Transverse colon (tissue), 4 donors: ENCODE results near the gene SARS1. TPM values are rescaled to one million over a fixed set of nuclear protein-coding genes. Genes with fewer than 3 reads are reported as not detected.

Experiments used
- DNase-seq: peaks from one replicate; pipeline ENCODE4 v3.0.0-alpha.2; 2019
- H3K27ac ChIP-seq, 4 donors: fragments of 200-600 bp; sonication (generic); 2 replicates each; pipeline ENCODE4 v1.5.1; 2016 to 2018; ENCODE audit warnings: inconsistent platforms in 4 of 4
- H3K27me3 ChIP-seq: fragments of 200-600 bp; sonication (generic); 2 replicates; pipeline ENCODE4 v1.5.1; 2017; ENCODE audit warnings: inconsistent platforms
- H3K36me3 ChIP-seq, 4 donors: fragments of 200-600 bp; sonication (generic); 2 replicates each; pipeline ENCODE4 v1.5.1; 2017 to 2019; ENCODE audit warnings: inconsistent platforms in 4 of 4
- H3K4me1 ChIP-seq, 4 donors: fragments of 200-600 bp; sonication (generic); 2 replicates each; pipeline ENCODE4 v1.5.1; 2017 to 2020; ENCODE audit warnings: inconsistent platforms in 4 of 4
- H3K4me3 ChIP-seq, 4 donors: fragments of 200-600 bp; sonication (generic); 1 replicate in 1 of 4; 2 replicates in 3 of 4; pipeline versions ENCODE4 v1.5.1 to v1.6.1; 2017 to 2019; ENCODE audit warnings: inconsistent platforms in 4 of 4
- H3K9me3 ChIP-seq, 2 donors: fragments of 200-600 bp; sonication (generic); 2 replicates each; pipeline ENCODE4 v1.5.1; 2017 to 2019; ENCODE audit warnings: inconsistent platforms in 2 of 2
- CTCF ChIP-seq, 5 experiments: fragments of 200-600 bp in 3 of 5; fragments of 450-650 bp in 2 of 5; sonication (generic) in 3 of 5; IDR thresholded peaks; 1 replicate in 2 of 5; 2 replicates in 3 of 5; pipeline ENCODE4 v1.5.1; 2016 to 2017; ENCODE audit warnings: antibody characterized with exemption in 5 of 5, inconsistent platforms in 3 of 5, mild to moderate bottlenecking in 2 of 5, moderate library complexity in 1 of 5
- EP300 ChIP-seq: sonication (generic); formaldehyde crosslinking; IDR thresholded peaks from one replicate; pipeline ENCODE4 v1.6.1; 2017; ENCODE audit warnings: antibody characterized with exemption, low read depth
- POLR2A ChIP-seq: fragments of 450-650 bp; IDR thresholded peaks from one replicate; pipeline ENCODE4 v1.6.1; 2016; ENCODE audit warnings: antibody characterized with exemption, mild to moderate bottlenecking, moderate library complexity
- POLR2AphosphoS5 ChIP-seq, 3 donors: sonication (generic); formaldehyde crosslinking; IDR thresholded peaks; one replicate each; pipeline ENCODE4 v1.6.1; 2016; ENCODE audit warnings: antibody characterized with exemption in 3 of 3
- WGBS, 2 donors: methylation state at CpG; one replicate each; pipeline ENCODE4 v1.1.5; 2018; ENCODE audit warnings: low coverage in 1 of 2; 5-methylcytosine and 5-hydroxymethylcytosine counted together
- in situ Hi-C, 4 donors: fragments of 200-750 bp; cut with MboI; loops; one replicate each; pipeline versions ENCODE4 v1.15.0 to v1.15.1; 2017; ENCODE audit warnings: low sequenced_read_pairs in 3 of 4, low pct_ligation_motif_present in 1 of 4, low pct_unique_long_range_greater_than_20kb in 1 of 4
- intact Hi-C: fragments of 100-400 bp; cut with DNase I; formaldehyde crosslinking; loops from one replicate; pipeline ENCODE4 v1.15.1; 2023; ENCODE audit warnings: low total_unique reads
- total RNA-seq, 4 donors: library from RNA; depleted of rRNA; stranded (reverse); fragments of >200 nt; gene quantifications; one replicate each; pipeline ENCODE4 v1.1.0, GENCODE V29; 2016

Gene SARS1
- total RNA-seq, 4 donors from 2014 or later = 79.4 to 150 (median 125) TPM

DNA sequence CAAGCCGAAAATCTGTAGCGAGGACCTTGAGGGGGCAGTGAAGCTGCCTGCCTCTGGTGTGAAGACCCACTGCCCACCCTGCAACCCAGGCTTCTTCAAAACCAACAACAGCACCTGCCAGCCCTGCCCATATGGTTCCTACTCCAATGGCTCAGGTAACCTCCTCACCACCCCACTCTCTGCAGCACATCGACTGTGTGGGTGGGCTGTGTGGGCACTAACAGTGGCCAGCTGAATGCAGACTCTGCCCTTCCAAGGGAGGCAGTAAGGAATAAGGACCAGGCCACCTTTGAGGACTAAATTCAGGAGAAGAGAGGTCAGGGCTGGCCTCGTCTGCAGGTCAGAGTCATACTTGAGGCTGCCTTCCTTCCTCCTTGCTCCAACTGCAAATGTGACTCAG lies 25.5 kb upstream of the SARS1 start:
- H3K4me3 ChIP-seq = no peak overlapping the region
- H3K4me1 ChIP-seq = peaks cover 0 to 8% (median 2%) of the 10 kb centered on the region in 4 donors
- no peaks in the 10 kb centered on the region for H3K9me3 ChIP-seq
- in situ Hi-C loops = no loop called here
- 89% methylated on average over 4 of the region's 4 CpGs; no CpG with 5 or more reads in 1 of the 2 donors for WGBS, 2 donors
- no peaks in the 10 kb centered on the region for H3K27me3 ChIP-seq
- H3K27ac ChIP-seq = no peak overlapping the region
- DNase-seq = no peak
- TF ChIP-seq POLR2A = no peak
- TF ChIP-seq EP300 = no peak
- no peak for TF ChIP-seq POLR2AphosphoS5 (IDR thresholded peaks at IDR 0.05)
- no peak for TF ChIP-seq CTCF (IDR thresholded peaks at IDR 0.05)
- no peaks in the 10 kb centered on the region for H3K36me3 ChIP-seq
- intact Hi-C loops = no loop called here

DNA sequence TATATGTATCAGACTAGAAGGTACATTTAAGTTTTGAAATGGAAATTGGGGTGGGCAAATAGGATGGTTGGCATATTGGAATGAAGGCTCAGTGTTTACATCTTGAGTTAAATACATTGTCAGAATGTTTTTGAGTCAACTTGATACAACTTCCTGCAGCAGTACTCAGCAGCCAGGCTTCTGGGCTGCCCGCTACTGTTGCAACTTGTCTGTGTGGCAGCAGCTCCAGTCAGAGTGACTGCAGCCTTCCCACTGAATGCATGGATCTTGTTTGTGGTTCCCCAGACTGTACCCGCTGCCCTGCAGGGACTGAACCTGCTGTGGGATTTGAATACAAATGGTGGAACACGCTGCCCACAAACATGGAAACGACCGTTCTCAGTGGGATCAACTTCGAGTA lies 24.9 kb upstream of the SARS1 start:
- in situ Hi-C loops (no loop called here), intact Hi-C loops (no loop called here)
- peaks cover 0 to 8% (median 2%) of the 10 kb centered on the region in 4 donors for H3K4me1 ChIP-seq
- H3K27ac ChIP-seq = no peak overlapping the region
- no peaks in the 10 kb centered on the region for H3K36me3 ChIP-seq
- H3K9me3 ChIP-seq = no peaks in the 10 kb centered on the region
- WGBS, 2 donors = 80% methylated on average over 3 to 6 of the region's 6 CpGs
- DNase-seq = no peak
- H3K4me3 ChIP-seq = no peak overlapping the region
- TF ChIP-seq CTCF (IDR thresholded peaks at IDR 0.05) = no peak
- TF ChIP-seq EP300 = no peak
- no peak for TF ChIP-seq POLR2AphosphoS5 (IDR thresholded peaks at IDR 0.05)
- no peak for TF ChIP-seq POLR2A
- no peaks in the 10 kb centered on the region for H3K27me3 ChIP-seq

GRCh38 chr1:109190189-109190588 lies 23.5 kb upstream of the SARS1 start:
- intact Hi-C loops = no loop called here
- Histone ChIP-seq H3K27me3 (no peaks in the 10 kb centered on the region), H3K4me3 (no peak overlapping the region), H3K9me3 (no peaks in the 10 kb centered on the region), H3K36me3 (no peaks in the 10 kb centered on the region), H3K27ac (no peak overlapping the region), H3K4me1 (peaks cover 0 to 8% (median 2%) of the 10 kb centered on the region in 4 donors)
- DNase-seq = no peak
- 84 to 86% methylated on average over 6 to 7 of the region's 7 CpGs for WGBS, 2 donors
- in situ Hi-C loops = no loop called here
- no peak for TF ChIP-seq POLR2AphosphoS5 (IDR thresholded peaks at IDR 0.05)
- no peak for TF ChIP-seq POLR2A
- TF ChIP-seq CTCF (IDR thresholded peaks at IDR 0.05) = no peak
- TF ChIP-seq EP300 = no peak

DNA sequence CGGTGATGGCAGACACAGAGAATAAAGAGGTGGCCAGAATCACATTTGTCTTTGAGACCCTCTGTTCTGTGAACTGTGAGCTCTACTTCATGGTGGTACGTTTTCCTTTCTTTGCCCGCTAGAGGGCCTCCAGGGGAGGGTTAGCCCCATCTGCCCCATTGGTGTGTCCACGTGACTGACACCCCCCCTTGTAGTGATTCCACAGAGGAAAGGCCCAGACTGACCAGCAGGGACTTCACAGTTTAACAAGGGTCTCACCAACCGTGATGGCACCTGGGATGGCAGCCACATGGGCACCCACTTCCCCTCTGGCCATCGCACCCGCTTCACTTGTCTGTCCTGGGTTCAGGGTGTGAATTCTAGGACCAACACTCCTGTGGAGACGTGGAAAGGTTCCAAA lies 22.3 kb upstream of the SARS1 start:
- DNase-seq = no peak
- H3K36me3 ChIP-seq = no peaks in the 10 kb centered on the region
- peaks cover 0 to 8% (median 2%) of the 10 kb centered on the region in 4 donors for H3K4me1 ChIP-seq
- no peak overlapping the region for H3K4me3 ChIP-seq
- in situ Hi-C loops (no loop called here), intact Hi-C loops (no loop called here)
- no peaks in the 10 kb centered on the region for H3K9me3 ChIP-seq
- no peak overlapping the region for H3K27ac ChIP-seq
- H3K27me3 ChIP-seq = no peaks in the 10 kb centered on the region
- no peak for TF ChIP-seq EP300
- no peak for TF ChIP-seq POLR2A
- TF ChIP-seq CTCF (IDR thresholded peaks at IDR 0.05) = no peak
- TF ChIP-seq POLR2AphosphoS5 (IDR thresholded peaks at IDR 0.05) = no peak
- 71 to 78% methylated on average over 3 to 8 of the region's 8 CpGs for WGBS, 2 donors
